Measurements from ENCODE around the gene PYCR2. TPM values are rescaled to one million over a fixed set of nuclear protein-coding genes. Genes with fewer than 3 reads are reported as not detected.
A peak's percentile ranks its signal among the peaks of the same experiment; 100 is the strongest.

The PYCR2 gene
- polyA plus RNA-seq, 2 donors, result 38.2 to 41.5 TPM

- Histone ChIP-seq H3K27me3 (ENCODE audit: control insufficient read depth in 1 of 2, insufficient read depth in 2 of 2, low read length in 2 of 2) (no peaks in the 10 kb centered on the region), H3K4me1 (ENCODE audit: control insufficient read depth in 2 of 2, insufficient read depth in 2 of 2, low read length in 1 of 2) (peaks cover 11 to 23% of the 10 kb centered on the region in 2 donors)
- 3 to 8% methylated on average over 25 of the region's 25 CpGs for WGBS, 2 donors
These were observed 42.7 kb downstream of the PYCR2 start for GRCh38 chr1:225881081-225881958.

DNA sequence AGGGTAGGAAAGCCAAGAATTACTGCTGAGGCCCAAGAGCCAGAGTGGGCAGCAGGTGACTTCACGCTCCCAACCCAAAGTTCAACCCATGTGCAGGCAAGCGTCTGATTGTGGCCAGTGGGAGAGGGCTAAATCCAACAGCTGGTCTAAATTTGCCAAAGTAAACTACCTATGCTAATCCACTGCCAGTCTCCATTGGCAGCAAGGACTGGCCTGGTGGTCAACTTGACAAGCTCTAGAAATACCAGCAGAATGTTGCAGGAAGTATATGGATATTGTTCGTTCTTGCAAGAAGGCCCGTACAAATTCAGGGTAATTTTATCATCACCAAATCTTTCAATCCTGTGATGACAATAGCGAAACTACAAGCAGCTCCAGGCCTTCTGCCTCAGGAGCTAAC is 43.4 kb downstream of the PYCR2 start:
- H3K36me3 ChIP-seq (ENCODE audit: control insufficient read depth in 2 of 2, insufficient read depth in 2 of 2, low read length in 1 of 2), result peaks cover 0 to 5% of the 10 kb centered on the region in 2 donors
- H3K4me1 ChIP-seq (ENCODE audit: control insufficient read depth in 2 of 2, insufficient read depth in 2 of 2, low read length in 1 of 2), result peaks cover 11 to 26% of the 10 kb centered on the region in 2 donors
- no peak overlapping the region for H3K4me3 ChIP-seq (ENCODE audit: low read depth in 1 of 2, low read length in 2 of 2)
- no peaks in the 10 kb centered on the region for H3K9me3 ChIP-seq (ENCODE audit: control insufficient read depth in 2 of 2, insufficient read depth in 1 of 2, low read depth in 1 of 2, low read length in 1 of 2)
- H3K27me3 ChIP-seq (ENCODE audit: control insufficient read depth in 1 of 2, insufficient read depth in 2 of 2, low read length in 2 of 2), result no peaks in the 10 kb centered on the region
- 46 to 67% methylated on average over 5 of the region's 5 CpGs for WGBS, 2 donors
- H3K27ac ChIP-seq (ENCODE audit: low read depth in 2 of 2, low read length in 1 of 2), result peak overlapping the region in 1 of 2 donors; percentile 88

More at GRCh38 chr1:225881081-225881958, 42.7 kb downstream of the PYCR2 start:
- peak overlapping the region; percentile 90 to 98 for H3K4me3 ChIP-seq (ENCODE audit: low read depth in 1 of 2, low read length in 2 of 2)
- peaks cover 0 to 5% of the 10 kb centered on the region in 2 donors for H3K36me3 ChIP-seq (ENCODE audit: control insufficient read depth in 2 of 2, insufficient read depth in 2 of 2, low read length in 1 of 2)
- no peaks in the 10 kb centered on the region for H3K9me3 ChIP-seq (ENCODE audit: control insufficient read depth in 2 of 2, insufficient read depth in 1 of 2, low read depth in 1 of 2, low read length in 1 of 2)
- peak overlapping the region; percentile 82 to 88 for H3K27ac ChIP-seq (ENCODE audit: low read depth in 2 of 2, low read length in 1 of 2)

DNA sequence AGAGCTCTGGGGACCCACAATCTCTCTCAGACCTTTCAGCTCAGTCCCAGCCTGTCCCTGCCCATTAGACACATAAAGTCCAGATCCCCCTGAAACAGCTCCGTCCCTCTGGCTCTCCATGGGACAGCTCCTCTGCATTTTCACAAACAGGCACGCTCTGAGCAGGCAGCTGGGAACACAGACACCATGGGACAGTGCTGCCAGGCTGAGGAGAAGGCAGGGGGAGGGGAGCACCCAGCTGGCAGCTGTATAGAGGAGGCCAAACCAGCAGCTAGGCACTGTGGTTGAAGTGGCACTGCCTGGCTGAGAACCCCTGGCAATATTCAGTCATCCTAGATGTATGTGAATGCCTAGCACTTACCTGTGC is 43.8 kb downstream of the PYCR2 start:
- Histone ChIP-seq H3K27me3 (ENCODE audit: control insufficient read depth in 1 of 2, insufficient read depth in 2 of 2, low read length in 2 of 2) (no peaks in the 10 kb centered on the region), H3K9me3 (ENCODE audit: control insufficient read depth in 2 of 2, insufficient read depth in 1 of 2, low read depth in 1 of 2, low read length in 1 of 2) (no peaks in the 10 kb centered on the region), H3K36me3 (ENCODE audit: control insufficient read depth in 2 of 2, insufficient read depth in 2 of 2, low read length in 1 of 2) (peaks cover 0 to 5% of the 10 kb centered on the region in 2 donors), H3K27ac (ENCODE audit: low read depth in 2 of 2, low read length in 1 of 2) (no peak overlapping the region), H3K4me3 (ENCODE audit: low read depth in 1 of 2, low read length in 2 of 2) (no peak overlapping the region), H3K4me1 (ENCODE audit: control insufficient read depth in 2 of 2, insufficient read depth in 2 of 2, low read length in 1 of 2) (peaks cover 11 to 26% of the 10 kb centered on the region in 2 donors)
- WGBS, 2 donors, result 59 to 86% methylated on average over 2 of the region's 2 CpGs

- Histone ChIP-seq H3K9me3 (ENCODE audit: control insufficient read depth in 2 of 2, insufficient read depth in 1 of 2, low read depth in 1 of 2, low read length in 1 of 2) (no peaks in the 10 kb centered on the region), H3K36me3 (ENCODE audit: control insufficient read depth in 2 of 2, insufficient read depth in 2 of 2, low read length in 1 of 2) (peaks cover 0 to 5% of the 10 kb centered on the region in 2 donors), H3K27ac (ENCODE audit: low read depth in 2 of 2, low read length in 1 of 2) (no peak overlapping the region), H3K27me3 (ENCODE audit: control insufficient read depth in 1 of 2, insufficient read depth in 2 of 2, low read length in 2 of 2) (no peaks in the 10 kb centered on the region), H3K4me3 (ENCODE audit: low read depth in 1 of 2, low read length in 2 of 2) (no peak overlapping the region), H3K4me1 (ENCODE audit: control insufficient read depth in 2 of 2, insufficient read depth in 2 of 2, low read length in 1 of 2) (peaks cover 14 to 30% of the 10 kb centered on the region in 2 donors)
- WGBS, 2 donors, result 58 to 73% methylated on average over 8 of the region's 8 CpGs
These were observed 44.4 kb downstream of the PYCR2 start for GRCh38 chr1:225879521-225880221.

DNA sequence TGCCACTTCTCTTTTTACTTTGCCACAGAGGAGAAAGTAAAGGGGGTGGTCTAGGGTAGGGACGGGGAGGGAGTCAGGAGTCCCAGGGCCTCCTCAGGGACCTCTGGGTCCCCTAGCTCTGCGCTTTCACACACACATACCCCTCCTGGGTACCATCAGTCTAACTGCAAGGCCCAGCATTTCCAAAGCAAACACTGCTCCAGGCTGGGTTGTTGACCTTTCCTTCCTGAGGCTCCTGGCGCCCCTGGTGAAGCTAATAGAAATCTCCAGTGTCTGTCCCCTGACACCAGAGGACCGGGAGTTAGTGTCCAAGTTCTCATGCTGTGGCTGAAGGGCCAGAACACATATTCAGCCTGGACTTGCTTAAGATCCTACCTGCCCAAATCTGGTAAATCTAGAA is 45.8 kb downstream of the PYCR2 start:
- Histone ChIP-seq H3K4me3 (ENCODE audit: low read depth in 1 of 2, low read length in 2 of 2) (no peak overlapping the region), H3K27me3 (ENCODE audit: control insufficient read depth in 1 of 2, insufficient read depth in 2 of 2, low read length in 2 of 2) (no peaks in the 10 kb centered on the region), H3K9me3 (ENCODE audit: control insufficient read depth in 2 of 2, insufficient read depth in 1 of 2, low read depth in 1 of 2, low read length in 1 of 2) (no peaks in the 10 kb centered on the region), H3K27ac (ENCODE audit: low read depth in 2 of 2, low read length in 1 of 2) (no peak overlapping the region), H3K36me3 (ENCODE audit: control insufficient read depth in 2 of 2, insufficient read depth in 2 of 2, low read length in 1 of 2) (peaks cover 0 to 11% of the 10 kb centered on the region in 2 donors), H3K4me1 (ENCODE audit: control insufficient read depth in 2 of 2, insufficient read depth in 2 of 2, low read length in 1 of 2) (peaks cover 16 to 35% of the 10 kb centered on the region in 2 donors)
- WGBS, 2 donors, result 67 to 87% methylated on average over 4 of the region's 4 CpGs

DNA sequence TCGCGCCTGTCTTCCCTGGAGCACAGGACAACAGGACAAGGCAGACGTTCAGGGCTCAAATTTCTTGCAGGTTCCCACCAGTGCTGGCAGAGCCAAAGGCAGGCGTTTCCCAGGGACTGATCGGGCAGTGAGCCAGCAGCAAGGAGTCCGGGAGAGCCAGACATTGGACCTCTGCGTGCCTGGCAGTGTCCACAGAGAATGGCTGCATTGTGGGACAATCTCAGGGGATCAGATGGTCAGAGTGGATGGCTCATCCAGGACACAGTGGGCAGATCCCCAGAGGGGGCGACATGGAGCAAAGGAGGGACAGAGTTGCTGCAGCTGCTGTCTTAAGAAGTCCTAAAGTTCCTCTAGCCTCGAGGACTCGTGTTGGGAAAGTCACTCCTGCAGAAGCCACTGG is 46.5 kb downstream of the PYCR2 start:
- H3K4me1 ChIP-seq (ENCODE audit: control insufficient read depth in 2 of 2, insufficient read depth in 2 of 2, low read length in 1 of 2), result peaks cover 16 to 35% of the 10 kb centered on the region in 2 donors
- 36 to 44% methylated on average over 10 of the region's 10 CpGs for WGBS, 2 donors
- H3K27ac ChIP-seq (ENCODE audit: low read depth in 2 of 2, low read length in 1 of 2), result no peak overlapping the region

DNA sequence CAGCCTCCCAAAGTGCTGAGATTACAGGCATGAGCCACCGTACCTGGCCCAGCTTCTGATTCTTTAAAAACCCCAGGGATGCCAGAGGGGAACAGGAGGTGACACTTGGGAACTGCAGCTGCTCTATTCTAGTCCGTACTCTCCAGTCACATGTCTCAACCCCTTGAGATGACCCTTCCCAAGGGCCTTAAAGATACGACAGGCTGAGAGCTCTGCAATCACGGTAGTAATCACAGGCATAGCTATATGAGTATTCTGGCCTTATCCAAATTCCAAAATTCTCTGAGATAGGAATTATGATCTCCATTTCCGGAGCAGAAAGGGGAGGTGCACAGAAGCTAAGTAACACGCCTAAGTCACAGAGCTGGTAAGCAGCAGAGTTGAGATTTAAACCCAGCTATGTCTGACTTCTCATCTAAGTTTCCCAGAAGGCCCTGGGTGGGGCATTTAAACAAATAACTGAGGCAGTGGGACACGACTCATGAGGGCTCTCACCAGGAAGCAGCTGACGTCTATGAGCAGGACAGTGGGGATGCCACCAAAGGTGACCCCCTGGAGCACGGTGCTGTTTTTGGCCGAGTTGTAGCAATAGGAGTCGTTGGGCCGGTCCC is 47.0 kb downstream of the PYCR2 start:
- H3K4me1 ChIP-seq (ENCODE audit: control insufficient read depth in 2 of 2, insufficient read depth in 2 of 2, low read length in 1 of 2), result peaks cover 16 to 35% of the 10 kb centered on the region in 2 donors
- no peak overlapping the region for H3K4me3 ChIP-seq (ENCODE audit: low read depth in 1 of 2, low read length in 2 of 2)
- peaks cover 3 to 14% of the 10 kb centered on the region in 2 donors for H3K36me3 ChIP-seq (ENCODE audit: control insufficient read depth in 2 of 2, insufficient read depth in 2 of 2, low read length in 1 of 2)
- no peaks in the 10 kb centered on the region for H3K27me3 ChIP-seq (ENCODE audit: control insufficient read depth in 1 of 2, insufficient read depth in 2 of 2, low read length in 2 of 2)
- H3K9me3 ChIP-seq (ENCODE audit: control insufficient read depth in 2 of 2, insufficient read depth in 1 of 2, low read depth in 1 of 2, low read length in 1 of 2), result no peaks in the 10 kb centered on the region
- WGBS, 2 donors, result 77 to 80% methylated on average over 12 of the region's 12 CpGs
- H3K27ac ChIP-seq (ENCODE audit: low read depth in 2 of 2, low read length in 1 of 2), result no peak overlapping the region

More for the DNA sequence above, 46.5 kb downstream of the PYCR2 start:
- Histone ChIP-seq H3K9me3 (ENCODE audit: control insufficient read depth in 2 of 2, insufficient read depth in 1 of 2, low read depth in 1 of 2, low read length in 1 of 2) (no peaks in the 10 kb centered on the region), H3K27me3 (ENCODE audit: control insufficient read depth in 1 of 2, insufficient read depth in 2 of 2, low read length in 2 of 2) (no peaks in the 10 kb centered on the region), H3K36me3 (ENCODE audit: control insufficient read depth in 2 of 2, insufficient read depth in 2 of 2, low read length in 1 of 2) (peaks cover 3 to 14% of the 10 kb centered on the region in 2 donors), H3K4me3 (ENCODE audit: low read depth in 1 of 2, low read length in 2 of 2) (no peak overlapping the region)

GRCh38 chr1:225875044-225875815 is 48.8 kb downstream of the PYCR2 start:
- WGBS, 2 donors, result 60 to 69% methylated on average over 12 of the region's 12 CpGs
- peaks cover 13 to 27% of the 10 kb centered on the region in 2 donors for H3K4me1 ChIP-seq (ENCODE audit: control insufficient read depth in 2 of 2, insufficient read depth in 2 of 2, low read length in 1 of 2)
- H3K27ac ChIP-seq (ENCODE audit: low read depth in 2 of 2, low read length in 1 of 2), result peak overlapping the region; percentile 73 to 90
- peaks cover 6 to 17% of the 10 kb centered on the region in 2 donors for H3K36me3 ChIP-seq (ENCODE audit: control insufficient read depth in 2 of 2, insufficient read depth in 2 of 2, low read length in 1 of 2)
- H3K4me3 ChIP-seq (ENCODE audit: low read depth in 1 of 2, low read length in 2 of 2), result no peak overlapping the region
- H3K9me3 ChIP-seq (ENCODE audit: control insufficient read depth in 2 of 2, insufficient read depth in 1 of 2, low read depth in 1 of 2, low read length in 1 of 2), result no peaks in the 10 kb centered on the region
- no peaks in the 10 kb centered on the region for H3K27me3 ChIP-seq (ENCODE audit: control insufficient read depth in 1 of 2, insufficient read depth in 2 of 2, low read length in 2 of 2)

- Histone ChIP-seq H3K36me3 (ENCODE audit: control insufficient read depth in 2 of 2, insufficient read depth in 2 of 2, low read length in 1 of 2) (peaks cover 6 to 20% of the 10 kb centered on the region in 2 donors), H3K9me3 (ENCODE audit: control insufficient read depth in 2 of 2, insufficient read depth in 1 of 2, low read depth in 1 of 2, low read length in 1 of 2) (no peaks in the 10 kb centered on the region), H3K27me3 (ENCODE audit: control insufficient read depth in 1 of 2, insufficient read depth in 2 of 2, low read length in 2 of 2) (no peaks in the 10 kb centered on the region), H3K27ac (ENCODE audit: low read depth in 2 of 2, low read length in 1 of 2) (no peak overlapping the region), H3K4me3 (ENCODE audit: low read depth in 1 of 2, low read length in 2 of 2) (no peak overlapping the region), H3K4me1 (ENCODE audit: control insufficient read depth in 2 of 2, insufficient read depth in 2 of 2, low read length in 1 of 2) (peaks cover 10 to 23% of the 10 kb centered on the region in 2 donors)
- WGBS, 2 donors, result 91 to 96% methylated on average over 11 of the region's 11 CpGs
These were observed 49.6 kb downstream of the PYCR2 start for GRCh38 chr1:225874431-225874830.
